HL-60/S4 (cell line): ENCODE results near the gene ASPHD2.
"Not testable (repeated sequence)": the region's sequence is repeated elsewhere in the genome, so short reads cannot be mapped to it uniquely, and the experiment has no call there.

ENCODE experiments used
- in situ Hi-C: fragments of 300-500 bp; cut with MboI; formaldehyde crosslinking; loops from 2 replicates; pipeline ENCODE4 v1.14.3; 2022; ENCODE audit warnings: low sequenced_read_pairs

ASPHD2 gene, protein sequence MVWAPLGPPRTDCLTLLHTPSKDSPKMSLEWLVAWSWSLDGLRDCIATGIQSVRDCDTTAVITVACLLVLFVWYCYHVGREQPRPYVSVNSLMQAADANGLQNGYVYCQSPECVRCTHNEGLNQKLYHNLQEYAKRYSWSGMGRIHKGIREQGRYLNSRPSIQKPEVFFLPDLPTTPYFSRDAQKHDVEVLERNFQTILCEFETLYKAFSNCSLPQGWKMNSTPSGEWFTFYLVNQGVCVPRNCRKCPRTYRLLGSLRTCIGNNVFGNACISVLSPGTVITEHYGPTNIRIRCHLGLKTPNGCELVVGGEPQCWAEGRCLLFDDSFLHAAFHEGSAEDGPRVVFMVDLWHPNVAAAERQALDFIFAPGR

DNA sequence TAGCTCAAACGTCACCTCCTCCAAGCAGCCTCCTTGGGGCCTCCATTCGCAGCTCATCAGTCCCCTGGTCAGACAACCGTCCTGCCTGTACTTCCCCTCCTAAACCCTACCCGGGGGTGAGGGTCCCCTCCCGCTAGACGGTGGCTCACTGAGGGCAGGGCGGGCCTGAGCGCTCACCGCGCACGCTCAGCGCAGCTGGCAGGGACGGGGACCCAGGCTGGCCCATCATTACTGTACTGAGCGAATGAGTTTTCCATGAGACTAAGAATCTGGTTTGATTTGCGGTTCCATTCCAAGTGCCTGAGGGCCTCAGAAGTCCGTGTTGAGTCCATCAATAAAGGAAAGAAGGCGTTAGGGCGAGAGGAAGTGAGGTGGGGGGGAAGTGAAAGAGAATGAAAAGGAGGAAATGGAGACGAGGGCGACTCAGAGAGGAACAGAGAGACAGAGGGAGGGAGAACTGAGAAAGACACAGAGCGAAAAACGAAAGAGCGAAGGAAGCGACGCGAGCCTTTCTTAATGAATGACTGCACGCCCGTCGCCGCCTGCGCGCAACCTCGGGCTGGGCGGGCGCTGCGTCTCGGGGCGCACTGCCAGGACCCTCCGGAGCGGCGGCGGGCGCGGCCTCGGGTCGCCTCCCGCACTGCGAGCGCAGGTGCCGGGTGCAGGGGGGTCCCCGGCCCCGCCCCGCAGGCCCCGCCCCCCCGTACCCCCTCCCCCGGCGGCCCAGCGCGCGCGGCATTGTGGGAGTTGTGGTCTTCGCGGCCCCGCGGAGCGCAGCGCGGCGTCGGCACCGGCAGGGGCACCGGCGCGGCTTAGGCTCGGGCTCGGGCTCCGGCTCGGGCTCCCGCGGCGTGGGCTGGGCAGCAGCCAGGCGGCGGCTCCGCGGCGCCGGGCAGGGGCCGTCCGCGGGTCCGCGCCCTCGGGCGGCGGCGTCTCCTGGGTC, at the start of gene ASPHD2:
Gene ASPHD2, plus strand, starts transcription at position 746 of the 943 bp plus-strand sequence. CDS start 4,356 bp downstream, outside the sequence.
- in situ Hi-C loops, result no loop called here

DNA sequence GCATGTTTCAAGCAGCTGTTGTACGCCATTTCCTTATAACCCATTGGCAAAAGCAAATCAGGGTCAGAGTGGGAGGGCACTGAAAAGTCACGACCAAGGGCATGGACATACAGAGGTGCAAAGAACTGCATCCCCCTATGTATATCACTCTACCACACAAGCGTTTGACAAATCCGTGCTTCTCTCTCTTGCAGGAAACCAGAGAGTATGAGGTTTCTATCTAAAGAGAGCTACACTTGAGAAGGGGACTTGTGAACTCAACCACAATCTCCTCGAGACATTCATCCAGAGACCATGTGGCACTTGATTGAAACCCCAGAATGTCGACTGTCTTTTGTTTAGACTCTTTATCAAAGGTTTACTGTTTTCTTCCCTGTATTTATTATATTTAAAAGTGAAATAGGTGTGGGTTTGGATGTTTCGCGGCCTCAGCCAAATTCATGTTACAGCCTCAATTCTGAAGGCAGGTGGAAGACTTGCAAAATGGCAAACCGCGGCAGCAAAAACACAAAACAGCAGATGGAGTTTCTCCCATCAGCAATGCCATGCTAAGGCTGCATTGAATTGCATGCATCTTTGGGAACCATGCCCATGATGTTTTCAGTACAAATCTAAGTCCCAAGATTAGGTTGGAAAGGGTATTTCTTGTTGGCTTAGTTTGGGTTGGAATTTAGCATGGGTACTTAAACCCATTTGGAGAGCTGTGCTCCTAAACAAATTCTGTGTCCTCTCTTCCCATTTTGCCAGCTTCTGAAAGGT, 48.8 kb upstream of the ASPHD2 start:
- in situ Hi-C loops, result no loop called here

DNA sequence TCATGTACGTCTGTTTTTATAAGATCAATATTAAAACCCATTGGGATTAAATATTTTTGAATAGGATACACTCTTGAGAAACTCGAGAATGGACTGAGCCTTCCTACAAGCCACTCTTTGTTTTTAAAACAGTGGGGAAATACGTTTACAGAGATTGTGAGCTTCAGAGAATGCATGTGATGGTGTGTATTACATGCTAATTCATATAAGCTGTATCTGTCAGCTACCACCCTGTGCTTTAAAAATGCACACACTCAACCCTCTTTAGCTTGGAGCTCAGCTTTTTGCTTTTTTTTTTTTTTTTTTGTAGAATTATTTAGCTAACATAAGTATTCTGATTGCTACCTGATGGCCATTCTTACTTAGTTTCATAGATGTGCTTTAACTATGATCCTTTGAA, 46.3 kb upstream of the ASPHD2 start:
- in situ Hi-C loops, result no loop called here

DNA sequence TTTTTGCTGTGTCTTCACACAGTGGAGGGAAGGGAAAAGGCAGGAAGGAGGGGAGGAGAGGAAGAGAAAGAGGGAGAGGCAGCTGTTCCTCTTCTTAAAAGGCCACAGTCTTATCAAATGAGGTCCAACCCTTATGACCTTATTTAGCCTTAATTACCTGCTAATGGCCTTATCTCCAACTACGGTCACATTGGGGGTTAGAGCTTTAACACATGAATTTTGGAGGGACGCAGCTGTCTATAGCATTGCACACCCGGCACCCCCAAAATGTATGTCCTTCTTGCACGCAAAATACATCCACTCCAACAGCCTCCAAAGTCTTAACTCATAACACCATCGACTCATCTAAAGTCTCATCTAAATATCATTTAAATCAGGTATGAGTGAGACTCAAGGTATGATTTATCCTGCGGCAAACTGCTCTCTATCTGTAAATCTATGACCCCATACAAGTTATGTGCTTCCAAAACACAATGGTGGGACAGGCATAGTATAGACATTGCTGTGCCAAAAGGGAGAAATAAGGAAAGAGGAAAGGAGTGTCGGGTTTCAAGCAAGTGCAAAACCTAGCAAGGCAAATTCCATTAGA, 45.0 kb upstream of the ASPHD2 start:
- in situ Hi-C loops, result no loop called here

DNA sequence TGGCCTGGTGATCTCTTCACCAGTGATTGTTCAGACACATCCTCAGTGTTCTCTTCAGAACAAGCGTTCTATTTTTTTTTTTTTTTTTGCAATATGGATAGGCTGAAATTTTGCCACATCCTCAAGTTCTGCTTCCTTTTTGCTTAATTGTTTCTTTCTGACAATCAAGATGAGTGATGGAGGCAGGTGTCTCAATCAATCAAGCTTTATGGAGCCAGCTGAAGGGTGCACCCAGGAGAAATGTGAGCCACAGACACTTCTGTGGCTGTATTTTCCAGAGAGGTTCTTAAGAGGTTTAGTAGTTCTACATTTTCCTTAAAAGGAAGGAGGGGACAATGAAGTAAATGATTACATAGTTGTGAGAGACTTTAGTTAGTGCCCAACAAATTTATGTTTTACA, 43.9 kb upstream of the ASPHD2 start:
- in situ Hi-C loops, result no loop called here

DNA sequence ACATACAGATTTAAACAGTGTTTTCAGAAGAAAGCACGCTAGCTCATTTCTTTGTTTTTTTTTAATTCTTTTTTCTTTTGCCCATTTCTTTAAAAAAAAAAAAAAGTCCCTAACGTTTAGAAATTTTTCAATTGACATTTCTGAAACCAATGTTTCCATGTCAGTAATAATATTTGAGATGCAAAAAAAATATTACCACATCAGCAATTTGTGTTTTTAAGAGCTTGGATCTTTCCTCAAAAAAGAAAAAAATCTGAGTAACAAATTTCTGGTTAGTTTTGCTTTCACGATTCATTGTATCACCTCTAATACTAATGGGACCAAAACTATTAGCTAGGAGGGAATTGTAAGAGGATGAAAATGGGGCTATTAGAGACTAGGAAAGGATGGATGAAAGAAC, 39.9 kb upstream of the ASPHD2 start:
- in situ Hi-C loops, result no loop called here

DNA sequence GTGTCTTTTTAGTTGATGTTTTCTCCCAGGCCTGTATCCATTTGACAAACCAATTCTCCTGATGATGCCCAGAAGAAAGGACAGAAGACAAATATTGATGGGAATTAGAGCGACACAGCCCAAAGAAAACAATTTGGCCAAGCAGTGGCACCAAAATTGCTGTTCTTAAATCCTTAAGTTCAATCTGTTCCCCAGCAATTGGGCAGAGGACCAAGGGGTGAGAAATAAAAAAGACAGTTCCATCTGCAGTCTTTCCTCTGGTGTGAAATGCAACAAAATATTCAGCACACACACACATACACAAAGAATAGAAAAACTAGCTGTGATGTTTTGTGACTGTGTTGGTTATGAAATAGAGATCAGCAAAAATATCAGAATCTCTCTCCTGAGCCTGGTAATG, 38.0 kb upstream of the ASPHD2 start:
- in situ Hi-C loops, result loop anchor here (5.0 kb wide), 1 partner anchor 71 kb away; no protein-coding TSS in a partner anchor

DNA sequence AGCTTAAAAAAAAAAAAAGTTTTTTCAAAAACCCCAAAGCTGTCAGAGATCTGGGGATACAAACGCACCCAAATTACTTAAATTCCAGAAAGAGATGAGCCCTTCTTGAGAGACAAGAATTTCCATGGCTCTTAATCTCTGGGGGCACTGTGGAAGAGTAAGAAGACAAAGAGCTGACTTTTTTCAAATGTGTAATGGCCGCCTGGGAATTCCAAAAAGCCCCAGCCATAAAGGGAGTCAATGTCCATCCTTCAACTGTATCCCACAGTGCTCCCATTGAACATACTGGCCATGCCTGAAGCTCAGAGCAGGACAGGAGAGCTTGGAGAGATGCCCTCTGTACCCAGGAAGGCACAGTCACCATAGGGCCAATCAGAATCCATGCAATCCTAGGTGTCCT, 37.4 kb upstream of the ASPHD2 start:
- in situ Hi-C loops, result loop anchor here (5.0 kb wide), 1 partner anchor 71 kb away; no protein-coding TSS in a partner anchor

DNA sequence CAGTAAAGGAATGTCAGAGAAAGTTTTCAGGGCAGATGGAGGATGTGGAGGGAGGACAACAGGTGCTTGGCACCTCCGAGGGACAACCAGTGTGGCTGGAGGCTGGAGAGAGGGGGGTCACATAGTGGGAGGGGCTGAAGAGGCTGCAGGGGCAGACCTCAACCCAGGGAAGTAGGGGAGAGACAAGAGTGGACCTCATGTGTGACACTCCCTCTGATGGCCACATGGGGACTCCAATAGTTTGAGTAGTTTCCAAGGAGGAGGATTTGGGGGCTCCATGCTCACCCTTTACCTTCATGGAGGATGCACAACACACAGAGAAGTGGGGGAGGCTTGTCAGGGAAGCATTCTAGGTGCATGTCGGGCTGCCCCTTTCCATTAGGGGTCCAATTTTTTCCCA, 35.1 kb upstream of the ASPHD2 start:
- in situ Hi-C loops, result loop anchor here (5.0 kb wide), 1 partner anchor 68 kb away; no protein-coding TSS in a partner anchor

DNA sequence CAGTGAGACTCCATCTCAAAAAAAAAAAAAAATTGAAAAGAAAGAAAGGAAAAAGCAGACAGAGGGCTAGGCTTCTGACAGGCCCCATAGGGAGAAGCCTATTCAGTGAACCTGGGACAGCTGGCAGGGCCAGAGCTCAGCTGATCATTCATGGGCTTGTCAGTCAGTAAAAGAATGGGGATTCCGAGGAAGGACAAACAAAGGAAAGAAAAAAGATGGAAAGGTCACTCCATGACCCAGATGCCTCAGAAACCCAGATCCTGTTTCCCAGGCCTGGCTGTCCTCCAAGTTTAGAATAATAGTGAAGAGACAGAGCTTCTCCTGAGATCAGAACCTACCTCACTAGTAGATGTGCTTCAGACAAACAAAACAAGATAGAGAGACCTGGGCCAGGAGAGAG, 34.3 kb upstream of the ASPHD2 start:
- in situ Hi-C loops, result loop anchor here (5.0 kb wide), 1 partner anchor 68 kb away; no protein-coding TSS in a partner anchor

DNA sequence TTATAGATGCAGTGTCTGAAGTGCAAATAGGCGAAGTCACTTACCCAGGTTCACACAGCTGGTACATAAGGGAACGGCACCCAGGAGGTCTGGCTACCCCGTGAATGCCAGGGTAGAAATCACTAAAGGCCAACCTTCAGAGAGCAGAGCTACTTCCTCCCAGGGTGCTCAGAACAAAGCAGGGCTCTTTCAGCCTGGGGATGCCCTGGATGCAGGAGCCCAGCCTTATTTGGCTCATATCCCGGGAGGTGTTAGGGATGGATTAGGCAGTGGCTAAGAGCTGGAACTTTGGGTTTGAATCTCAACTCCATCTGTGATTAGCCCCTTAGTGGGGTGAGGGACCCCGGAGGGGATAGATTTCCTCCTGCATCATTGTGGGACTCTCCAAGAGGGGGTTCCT, 33.1 kb upstream of the ASPHD2 start:
- in situ Hi-C loops, result no loop called here

DNA sequence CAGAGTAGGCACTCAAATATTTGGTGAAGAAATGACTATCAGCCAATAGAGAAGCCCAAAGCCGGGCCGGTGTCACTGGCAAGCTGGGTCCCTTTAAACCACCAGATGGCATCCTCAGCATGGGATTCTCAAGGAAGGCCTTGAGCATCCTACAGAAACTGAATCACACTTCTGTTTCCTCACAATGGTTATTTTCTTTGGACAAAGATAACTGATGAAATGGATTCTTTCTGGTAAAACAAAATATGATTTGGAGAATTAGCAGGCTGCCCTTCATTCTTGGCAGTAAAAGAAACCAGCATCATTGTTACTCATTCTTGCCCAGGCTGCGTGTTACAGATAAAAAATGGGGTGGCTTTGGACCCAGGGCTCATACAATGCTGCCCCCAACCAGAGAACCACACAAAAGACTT, 30.3 kb upstream of the ASPHD2 start:
- in situ Hi-C loops, result no loop called here

DNA sequence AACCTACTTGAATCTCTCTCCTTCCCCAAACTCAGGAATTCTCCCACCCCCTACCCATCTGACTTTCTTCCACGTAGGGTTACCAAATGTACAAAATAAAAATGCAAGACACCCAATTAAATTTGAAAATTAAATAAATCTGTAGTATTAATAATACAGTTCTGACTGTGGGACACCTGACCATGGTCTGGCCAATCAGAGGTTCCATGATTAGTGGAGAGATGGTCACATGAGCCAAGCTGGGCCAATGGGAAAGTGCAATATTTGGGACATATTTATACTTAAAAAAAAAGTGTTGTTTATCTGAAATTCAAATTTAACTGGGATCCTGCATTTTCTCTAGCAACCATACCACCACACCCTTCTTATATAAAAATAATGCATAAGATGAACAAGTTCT, 29.8 kb upstream of the ASPHD2 start:
- in situ Hi-C loops, result no loop called here

DNA sequence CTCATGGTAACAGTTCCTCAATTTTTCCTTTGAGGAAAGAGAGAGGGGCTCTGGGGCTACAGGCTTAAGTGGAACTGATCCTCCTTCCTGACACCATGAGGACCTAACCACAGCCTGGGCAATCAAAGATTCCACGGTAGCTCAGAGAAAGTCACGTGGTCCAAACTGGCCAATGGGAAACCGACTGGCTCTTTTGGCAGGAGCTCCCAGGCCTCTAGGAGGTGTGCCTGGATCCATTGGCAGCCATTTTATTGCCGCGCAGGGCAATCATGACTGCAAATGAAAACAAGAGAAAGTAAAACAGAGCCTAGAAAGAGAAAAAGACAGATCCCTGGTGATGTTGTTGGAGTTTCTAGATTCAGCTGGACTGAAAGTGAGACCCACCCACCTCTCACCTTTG, 27.3 kb upstream of the ASPHD2 start:
- in situ Hi-C loops, result no loop called here

DNA sequence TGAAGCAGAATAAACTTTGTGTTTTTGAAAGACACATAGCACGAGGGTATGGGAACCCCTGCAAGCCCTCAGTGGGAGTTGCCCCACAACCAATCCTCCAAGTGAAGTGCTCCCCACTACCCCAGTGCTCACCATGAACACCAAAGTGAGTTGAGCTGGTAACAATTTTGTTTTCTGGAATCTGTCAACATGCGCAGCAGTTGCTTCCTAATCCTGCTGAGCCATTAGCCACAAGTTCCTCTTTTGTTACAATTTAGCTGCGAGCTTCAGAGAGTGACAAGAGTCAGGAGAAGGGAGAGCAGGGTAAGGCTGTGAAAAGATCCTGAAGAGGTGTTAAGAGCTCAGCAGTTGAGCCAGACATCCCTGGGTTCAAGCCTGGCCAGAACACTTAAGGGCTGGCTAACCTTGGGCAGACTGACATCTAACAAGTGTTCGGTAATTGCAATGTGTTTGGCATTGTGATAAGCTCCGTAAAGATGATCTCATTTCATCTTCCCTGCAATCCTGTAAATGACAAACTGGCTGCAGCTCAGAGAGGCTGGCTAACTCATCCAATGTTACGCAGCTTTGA, 24.1 kb upstream of the ASPHD2 start:
- in situ Hi-C loops, result no loop called here

DNA sequence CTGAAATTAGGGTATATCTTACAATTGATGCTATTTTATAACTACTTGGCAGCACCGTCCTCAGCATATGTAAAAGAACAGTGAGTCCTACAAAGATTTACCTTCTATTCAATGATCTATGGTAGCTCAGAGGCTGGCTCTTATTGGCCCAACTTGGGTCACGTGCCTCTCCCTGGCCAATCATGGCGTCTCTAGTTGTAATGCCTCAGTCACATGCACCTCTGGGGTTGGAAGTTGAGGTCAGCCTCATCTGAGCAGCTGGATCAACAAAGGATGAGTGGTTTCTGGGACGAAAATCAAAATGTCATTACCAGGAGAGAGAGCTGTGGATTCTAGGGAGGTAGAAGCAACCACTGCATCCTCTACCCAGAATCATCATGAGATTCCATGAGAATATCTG, 22.9 kb upstream of the ASPHD2 start:
- in situ Hi-C loops, result no loop called here

DNA sequence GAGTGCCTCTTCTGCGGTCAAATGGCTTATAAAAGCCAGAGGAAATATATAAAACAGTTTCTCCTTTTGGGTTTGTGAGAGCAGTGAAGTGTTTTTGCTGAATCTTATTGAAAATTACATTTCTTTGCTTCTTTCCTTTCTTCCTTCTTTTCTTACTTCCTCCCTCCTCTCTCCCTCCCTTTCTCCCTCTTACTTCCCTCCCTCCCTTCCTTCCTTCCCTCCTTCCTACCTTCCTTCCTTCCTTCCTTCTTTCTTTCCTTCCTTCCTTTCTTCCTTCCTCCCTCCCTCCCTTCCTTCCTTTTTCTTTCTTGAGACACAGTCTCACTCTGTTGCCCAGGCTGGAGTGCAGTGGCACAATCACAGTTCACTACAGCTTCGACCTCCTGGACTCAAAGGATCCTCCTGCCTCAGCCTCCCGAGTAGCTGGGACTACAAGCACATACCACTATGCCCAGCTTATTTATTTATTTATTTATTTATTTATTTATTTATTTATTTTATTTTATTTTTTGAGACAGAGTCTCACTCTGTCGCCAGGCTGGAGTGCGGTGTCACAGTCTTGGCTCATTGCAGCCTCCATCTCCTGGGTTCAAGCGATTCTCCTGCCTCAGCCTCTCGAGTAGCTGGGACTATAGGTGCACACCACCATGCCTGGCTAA, 20.4 kb upstream of the ASPHD2 start:
- in situ Hi-C loops, result not testable (repeated sequence)

DNA sequence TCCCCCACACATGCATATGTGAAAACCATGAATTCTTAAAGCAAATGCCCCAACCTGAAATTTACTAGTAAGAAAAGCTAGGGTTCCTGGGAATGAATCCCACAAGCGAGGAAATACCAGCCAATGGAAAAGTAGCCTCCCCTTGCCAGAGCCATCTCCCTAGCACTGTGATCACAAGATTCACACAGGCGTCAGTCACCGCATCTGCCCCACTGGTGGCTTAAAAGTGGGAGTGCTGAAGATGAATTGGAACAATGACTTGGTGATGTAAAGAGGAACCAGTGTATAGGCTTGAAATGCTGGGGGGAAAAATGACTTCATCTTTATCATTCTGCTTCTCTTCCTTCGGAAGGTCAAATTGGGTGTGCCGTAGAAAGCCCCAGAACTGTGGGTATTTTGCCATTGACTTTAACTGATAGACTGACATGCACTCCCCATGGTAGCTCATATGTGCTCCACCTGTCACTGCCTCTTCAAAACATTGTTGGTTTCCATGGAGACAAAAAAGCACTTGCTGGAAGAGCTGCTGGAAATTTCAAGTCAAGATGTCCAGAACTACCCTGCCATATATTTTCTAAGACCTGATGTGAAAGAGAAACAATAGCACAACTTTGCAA, 19.2 kb upstream of the ASPHD2 start:
- in situ Hi-C loops, result no loop called here

DNA sequence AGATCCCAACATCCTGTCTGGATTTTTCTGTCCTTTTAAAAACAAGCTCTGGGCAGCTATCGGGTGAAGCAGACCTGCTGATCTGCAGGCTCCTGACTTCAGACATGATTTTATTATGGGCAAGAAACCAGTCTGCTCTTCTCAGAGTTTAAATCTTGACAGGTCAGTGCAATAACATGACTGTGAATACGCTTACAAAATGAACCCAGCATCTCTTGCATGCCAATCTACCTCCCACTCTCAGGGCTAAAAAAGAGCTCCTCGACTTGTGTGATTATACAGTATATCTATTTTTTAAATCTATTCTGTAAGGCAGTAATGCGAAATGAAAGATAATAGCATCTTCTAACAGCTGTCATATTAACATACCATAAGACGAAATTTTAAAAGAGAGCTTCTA, 18.7 kb upstream of the ASPHD2 start:
- in situ Hi-C loops, result no loop called here
